NCI-H526 (cell line): ENCODE data around the gene ZDHHC14.
"Not testable (repeated sequence)": the region's sequence is repeated elsewhere in the genome, so short reads cannot be mapped to it uniquely, and the experiment has no call there.

Experiments used
- DNase-seq, 2 experiments: peaks; one replicate each; lab custom pipeline; 2025; lab: John Stamatoyannopoulos, UW

ZDHHC14 gene

GRCh38 chr6:157720964-157721363 is 340.0 kb downstream of the ZDHHC14 start:
- not testable (repeated sequence) for DNase-seq

- no peak for DNase-seq
Observed at GRCh38 chr6:157721426-157721825, 340.4 kb downstream of the ZDHHC14 start.

- no peak for DNase-seq
Observed at GRCh38 chr6:157721830-157722229, 340.8 kb downstream of the ZDHHC14 start.

- DNase-seq, result no peak
Observed at GRCh38 chr6:157723376-157723775, 342.4 kb downstream of the ZDHHC14 start.

GRCh38 chr6:157724138-157724820 is 343.3 kb downstream of the ZDHHC14 start:
- DNase-seq, result no peak

- DNase-seq, result no peak
Observed at GRCh38 chr6:157724960-157725741, 344.2 kb downstream of the ZDHHC14 start.

- no peak for DNase-seq
Observed at GRCh38 chr6:157725836-157726235, 344.8 kb downstream of the ZDHHC14 start.

- DNase-seq, result no peak
Observed at GRCh38 chr6:157726892-157727628, 346.1 kb downstream of the ZDHHC14 start.
